GM11168 (cell line): Measurements from ENCODE around the gene FAM216B.
"Not testable (repeated sequence)": the region's sequence is repeated elsewhere in the genome, so short reads cannot be mapped to it uniquely, and the experiment has no call there.

ENCODE experiments used
- in situ Hi-C: fragments of 300-500 bp; cut with MboI; formaldehyde crosslinking; loops from one replicate; pipeline ENCODE4 v1.12.0; 2022; ENCODE audit warnings: low sequenced_read_pairs; ENCODE audit not compliant: unreplicated experiment

The FAM216B gene

DNA sequence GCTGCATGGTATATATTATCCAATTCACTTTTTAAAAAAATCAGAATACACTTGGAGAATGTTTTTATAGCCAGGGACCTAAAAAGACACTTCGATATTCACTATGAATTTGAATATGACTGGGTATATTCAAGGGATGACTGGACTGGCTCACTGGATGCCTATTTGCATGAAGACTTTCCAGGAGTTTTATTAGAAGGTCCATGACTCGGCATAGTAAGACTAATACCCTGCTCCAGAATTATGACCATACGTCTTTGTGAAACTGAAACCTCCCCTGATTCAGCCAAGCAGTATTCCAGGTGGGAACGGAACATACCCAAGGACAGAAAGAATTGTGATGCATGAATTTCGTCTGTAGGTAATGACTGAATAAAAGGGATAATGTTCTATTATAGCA is 3.9 kb upstream of the FAM216B start:
- in situ Hi-C loops: no loop called here

DNA sequence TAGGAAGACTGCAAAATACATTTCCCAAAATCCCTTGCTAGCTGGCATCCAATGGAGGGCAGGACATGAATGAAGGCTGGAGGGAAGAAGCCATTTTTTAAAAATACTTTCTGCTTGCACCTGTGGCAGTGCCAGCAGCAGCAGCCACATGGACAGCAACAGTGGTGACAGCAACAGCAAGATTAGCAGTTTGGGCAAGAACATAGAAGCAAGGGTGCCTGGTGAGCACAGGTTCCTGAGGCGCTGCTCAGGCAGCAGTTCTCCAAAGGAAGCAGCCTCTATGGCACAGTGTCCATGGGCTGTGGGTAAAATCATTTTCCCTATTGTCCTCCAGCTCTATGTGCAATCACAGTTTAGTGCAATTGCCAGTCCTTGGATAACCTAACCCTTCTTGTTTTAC is 1.3 kb upstream of the FAM216B start:
- in situ Hi-C loops: no loop called here

DNA sequence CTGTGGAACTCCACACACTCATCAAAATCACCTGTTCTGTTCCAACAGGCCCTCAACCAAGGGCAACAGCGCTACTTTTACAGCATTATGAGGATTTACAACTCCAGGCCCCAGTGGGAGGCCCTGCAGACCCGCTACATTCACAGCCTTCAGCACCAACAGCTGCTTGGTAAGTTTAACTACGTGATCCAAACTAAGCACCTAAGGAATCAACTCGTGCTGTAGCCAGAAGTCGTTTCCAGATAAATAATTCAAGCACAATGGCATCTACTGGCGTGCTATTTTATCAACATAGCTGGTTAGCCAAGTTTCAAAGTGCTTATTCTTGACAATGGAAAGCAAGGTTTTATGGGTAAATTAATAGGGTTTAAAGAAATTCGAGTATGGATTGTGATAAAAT is 5.3 kb downstream of the FAM216B start:
- in situ Hi-C loops: no loop called here

DNA sequence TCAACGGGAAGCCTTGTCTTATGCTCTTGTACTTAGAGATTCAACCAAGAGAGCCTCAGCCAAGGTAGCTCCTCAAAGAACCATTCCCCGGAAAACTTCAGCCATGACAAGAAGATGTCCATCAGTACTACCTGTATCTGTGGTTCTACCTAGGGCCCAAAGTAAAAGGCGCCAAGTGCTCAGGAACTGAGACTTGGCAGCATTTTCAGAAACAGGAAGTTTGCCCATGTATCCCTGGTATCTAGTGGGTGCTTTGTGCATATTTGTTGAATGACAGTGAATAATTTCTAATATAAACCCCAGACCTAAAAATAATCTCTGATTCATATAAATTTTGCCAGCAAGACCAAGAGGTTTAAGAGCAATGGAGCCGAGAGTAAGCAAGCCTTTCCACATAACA is 7.2 kb downstream of the FAM216B start:
- in situ Hi-C loops: no loop called here

DNA sequence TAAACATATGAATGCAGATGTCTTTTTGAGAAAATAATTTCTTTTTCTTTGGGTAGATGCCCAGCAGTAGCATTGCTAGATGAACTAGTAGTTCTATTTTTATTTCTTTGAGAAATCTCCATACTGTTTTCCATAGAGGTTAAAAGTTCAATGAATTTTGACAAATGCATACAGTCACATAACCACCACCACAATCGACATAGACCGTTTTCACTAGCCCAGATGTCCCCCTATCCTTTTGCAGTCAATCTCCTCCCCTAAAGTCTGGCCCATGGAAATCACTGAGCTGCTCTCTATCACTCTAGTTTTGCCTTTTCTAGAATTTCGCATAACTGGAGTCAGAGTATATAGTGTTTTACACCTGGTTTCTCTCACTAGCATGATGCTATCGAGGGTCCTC is 10.8 kb downstream of the FAM216B start:
- in situ Hi-C loops: no loop called here

DNA sequence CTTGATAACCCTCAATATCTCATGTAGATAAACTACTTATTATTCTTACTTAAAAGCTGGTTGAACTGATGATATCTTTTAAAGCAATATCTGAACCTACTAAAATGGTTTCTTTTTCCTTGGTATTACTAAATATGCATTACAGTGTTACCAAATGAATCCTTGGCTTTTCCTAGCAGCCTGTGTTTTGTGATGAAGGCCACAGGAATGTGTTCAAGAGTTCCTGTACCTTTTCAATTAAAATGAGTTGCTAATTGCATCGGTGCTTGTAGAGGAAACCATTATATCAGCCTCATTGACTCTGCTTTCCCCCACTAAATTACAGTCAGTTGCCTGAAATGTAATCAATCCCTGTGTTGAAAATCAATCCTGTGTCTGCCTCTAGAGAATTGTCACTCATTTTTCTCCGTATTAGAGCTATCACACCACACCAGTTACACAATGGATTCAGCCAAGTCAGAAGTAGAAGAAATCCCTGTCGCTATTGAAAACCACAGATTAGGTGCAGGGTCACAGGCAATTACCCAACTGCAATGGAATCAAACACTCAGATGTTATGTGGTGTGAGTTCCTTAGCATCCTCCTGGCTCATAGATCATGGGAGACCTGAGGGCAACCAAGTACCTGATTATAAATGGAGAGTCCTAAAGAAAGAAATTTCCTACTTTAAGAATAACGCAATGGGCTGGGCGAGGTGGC is 13.3 kb downstream of the FAM216B start:
- in situ Hi-C loops: no loop called here

DNA sequence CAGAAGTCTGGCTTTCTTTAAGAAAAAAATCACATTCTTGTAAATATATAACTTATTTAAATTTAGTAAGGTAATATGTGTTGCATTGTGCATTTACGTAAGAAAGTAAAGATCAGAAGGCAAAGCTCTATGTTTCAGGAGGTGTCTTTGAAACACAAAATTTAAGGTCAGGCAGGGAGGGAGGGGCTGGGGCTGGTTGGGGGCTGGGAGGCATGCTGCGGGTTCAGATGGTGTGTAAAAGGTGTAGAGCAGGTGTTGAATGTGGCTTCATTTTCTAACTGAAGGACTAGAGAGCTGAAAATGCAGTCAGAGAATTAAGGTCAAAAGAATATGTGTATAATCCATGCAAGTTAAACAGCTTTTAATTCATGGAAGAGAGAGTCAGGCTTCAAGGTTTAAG is 14.3 kb downstream of the FAM216B start:
- in situ Hi-C loops: no loop called here

DNA sequence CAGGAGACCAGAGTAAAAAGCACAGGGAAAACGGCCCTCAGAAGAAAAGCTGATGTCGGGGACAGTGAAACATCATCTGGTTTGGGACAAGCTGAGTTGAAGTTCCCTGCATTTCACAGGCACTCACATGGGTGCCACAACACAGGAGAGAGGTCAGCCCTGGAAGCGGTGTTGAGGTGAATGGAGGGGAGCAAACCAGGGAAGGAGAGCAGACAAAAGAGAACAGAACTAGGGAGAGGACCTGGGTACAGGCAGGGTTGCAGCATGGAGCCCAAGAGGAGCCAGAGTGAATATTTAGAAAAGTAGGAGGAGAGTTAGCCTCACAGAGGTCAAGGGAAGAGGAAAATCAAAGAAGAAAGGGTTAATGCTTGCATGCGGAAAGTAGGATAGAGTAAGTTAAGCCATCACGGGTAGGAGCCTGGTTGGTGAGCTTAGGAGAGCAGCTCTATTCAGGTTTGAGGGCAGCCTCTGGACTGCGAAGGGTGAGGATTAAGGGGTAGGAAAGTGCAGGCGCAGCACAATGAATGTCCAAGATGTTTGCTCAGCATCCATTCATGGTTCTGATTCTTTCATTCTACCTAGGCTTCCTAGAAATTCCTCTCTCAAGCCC is 15.5 kb downstream of the FAM216B start:
- in situ Hi-C loops: no loop called here

DNA sequence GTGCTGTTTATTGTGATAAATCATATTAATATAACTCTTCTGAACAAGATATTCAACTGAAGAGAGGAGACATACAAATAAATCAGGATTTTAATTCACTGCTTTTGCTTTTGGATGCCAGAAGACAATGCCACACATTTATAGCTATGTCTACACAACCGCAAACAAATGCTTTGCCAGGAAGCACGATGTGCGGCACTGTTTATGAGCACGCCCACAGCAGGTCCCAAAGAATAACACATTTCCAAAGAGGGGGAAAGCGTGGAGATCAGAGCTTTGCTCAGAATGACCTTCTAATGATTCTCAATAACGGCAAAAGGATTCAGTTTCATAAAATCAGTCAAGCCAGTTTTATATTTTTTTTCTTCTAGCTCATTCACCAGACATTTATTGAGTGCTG is 16.7 kb downstream of the FAM216B start:
- in situ Hi-C loops: no loop called here

DNA sequence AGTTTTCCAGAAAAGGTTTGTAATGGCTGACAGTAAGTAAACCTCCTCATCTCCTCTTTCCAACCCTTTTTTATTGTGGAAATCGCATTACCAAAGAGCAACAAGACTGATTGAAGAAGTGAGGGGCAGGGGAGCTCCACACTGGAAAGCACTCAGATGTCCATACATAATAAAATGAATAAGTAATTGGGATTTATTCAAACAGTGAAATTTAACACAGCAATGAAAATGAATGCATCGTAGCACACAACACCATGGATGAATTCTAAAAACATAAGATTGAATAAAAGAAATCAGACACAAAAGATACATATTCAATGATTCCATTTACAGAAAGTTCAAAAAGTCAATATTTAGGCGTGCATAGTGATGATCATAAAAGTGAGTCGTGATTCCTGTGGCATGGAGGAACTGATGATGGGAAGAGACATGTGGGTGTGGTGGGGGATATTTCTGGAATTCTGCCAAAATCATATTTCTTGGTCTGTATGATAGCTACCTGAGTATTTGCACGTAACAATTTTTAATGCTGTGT is 18.8 kb downstream of the FAM216B start:
- in situ Hi-C loops: no loop called here

DNA sequence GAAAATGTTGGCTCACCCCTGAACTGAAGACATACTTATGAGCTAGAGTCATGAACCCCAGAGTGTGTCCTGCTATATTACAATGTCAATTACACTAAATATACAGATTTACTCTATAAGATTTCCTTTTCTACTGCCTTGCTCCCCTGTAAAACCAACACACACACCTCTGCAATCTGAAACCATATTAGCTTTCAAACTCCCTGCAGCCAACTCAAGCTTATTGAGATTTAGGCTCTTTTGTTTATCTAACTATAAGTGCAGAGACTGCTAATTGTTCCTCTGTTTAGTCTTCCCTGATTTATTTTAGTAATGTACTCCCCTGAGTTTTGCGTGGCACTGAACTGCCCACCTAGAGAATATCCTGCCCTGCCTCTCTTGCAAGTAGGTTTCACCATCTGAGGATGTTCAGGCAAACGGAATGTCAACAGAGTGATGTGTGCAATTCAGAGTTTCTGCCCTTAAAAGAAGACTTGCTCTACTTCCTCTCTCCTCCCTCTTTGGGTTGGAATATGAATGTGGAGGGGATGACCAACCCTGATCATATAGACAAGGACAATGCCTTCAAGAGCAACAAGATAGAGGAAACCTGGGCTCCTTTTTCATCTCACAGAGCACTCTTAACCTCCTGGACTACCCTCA is 22.3 kb downstream of the FAM216B start:
- in situ Hi-C loops: no loop called here

DNA sequence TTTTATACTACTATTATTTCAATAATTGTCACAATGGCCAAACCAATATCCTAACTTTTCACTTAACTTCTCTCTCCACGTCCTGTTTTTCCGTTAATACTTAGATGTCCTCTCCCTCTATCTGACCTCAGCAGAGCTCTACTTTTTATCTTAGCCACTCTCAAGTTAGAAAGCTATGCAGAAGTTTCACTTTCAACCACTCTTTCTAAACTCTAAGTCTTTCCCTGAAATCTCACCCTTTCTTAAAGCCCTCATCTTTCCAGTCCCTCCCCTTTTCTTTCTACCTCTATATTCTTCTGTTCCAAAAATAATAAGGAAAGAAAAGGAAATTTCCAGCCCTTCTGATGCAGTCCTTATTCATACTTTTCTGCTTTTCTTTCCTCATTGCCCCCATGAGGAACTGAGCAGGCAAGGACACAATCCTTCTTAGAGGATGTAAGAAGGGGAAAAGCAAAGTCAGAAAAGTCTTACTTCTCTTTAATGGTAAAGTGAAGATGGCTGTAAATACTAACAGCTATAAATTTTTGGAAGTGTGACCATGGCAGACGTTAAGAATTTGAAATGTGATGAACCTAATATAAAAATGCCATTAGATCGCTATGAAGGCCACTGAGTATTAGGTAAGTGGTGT is 23.0 kb downstream of the FAM216B start:
- in situ Hi-C loops: no loop called here

DNA sequence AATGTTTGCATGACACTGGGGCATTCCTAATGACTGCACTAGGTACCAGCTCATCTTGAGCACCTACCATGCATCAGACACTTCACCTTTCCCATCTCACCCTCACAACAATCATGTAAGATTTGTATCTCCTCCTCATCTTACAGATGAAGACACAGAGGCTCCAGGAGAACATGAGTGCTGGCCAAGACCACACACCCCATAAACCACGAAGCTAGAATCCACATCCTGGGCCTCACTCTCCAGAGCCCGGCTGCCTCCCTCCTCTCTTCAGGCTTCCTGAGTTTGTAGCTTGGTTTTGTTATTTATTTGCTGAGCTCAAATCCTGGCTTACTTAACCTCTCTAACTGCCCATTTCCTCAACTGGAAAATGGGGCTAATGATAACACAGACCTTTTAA is 25.9 kb downstream of the FAM216B start:
- in situ Hi-C loops: no loop called here

DNA sequence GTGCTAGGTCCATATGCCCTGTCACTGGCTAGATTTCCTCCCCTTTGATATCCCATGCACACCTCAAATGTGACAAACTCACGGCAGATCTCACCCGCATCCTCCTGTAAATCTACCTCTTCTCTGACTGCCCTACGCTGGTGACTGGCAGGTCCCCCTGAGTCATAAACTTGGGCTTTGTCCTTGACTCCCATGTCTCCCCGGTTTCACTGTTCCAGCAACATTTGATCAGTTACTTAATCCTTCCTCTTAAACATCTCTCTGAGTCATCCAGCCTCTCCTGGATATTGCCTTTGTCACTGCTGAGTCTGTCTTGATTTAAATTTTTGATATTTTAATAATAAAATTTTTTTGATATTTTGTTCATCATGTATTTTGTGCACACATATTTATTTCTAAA is 26.5 kb downstream of the FAM216B start:
- in situ Hi-C loops: no loop called here

DNA sequence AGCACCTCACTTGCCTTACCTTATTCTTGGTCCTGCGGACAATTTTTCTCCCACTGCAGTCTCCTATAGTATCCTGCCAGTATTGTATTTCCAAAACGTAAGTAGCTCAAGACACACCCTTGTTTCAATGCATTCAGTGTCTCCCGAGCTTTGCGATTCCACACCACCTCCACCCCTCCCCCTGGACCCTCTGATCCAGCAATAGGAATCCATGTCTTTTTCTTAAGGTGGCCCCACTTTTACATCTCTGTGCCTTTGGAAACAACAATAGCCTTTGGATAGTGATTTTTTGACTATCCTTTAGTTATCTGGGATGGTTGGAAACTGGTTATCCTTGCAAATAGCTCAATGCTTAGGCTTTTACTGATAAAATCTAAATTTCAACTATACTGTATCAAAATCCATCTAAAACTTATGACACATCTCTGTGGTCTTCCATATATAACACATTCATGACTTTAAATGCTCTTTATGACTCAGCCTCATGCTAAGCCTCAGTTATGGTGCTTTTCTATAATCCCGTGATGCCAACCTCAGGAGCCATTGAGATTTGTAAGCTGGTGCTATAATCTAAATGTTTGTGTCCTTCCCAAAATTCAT is 27.1 kb downstream of the FAM216B start:
- in situ Hi-C loops: no loop called here

DNA sequence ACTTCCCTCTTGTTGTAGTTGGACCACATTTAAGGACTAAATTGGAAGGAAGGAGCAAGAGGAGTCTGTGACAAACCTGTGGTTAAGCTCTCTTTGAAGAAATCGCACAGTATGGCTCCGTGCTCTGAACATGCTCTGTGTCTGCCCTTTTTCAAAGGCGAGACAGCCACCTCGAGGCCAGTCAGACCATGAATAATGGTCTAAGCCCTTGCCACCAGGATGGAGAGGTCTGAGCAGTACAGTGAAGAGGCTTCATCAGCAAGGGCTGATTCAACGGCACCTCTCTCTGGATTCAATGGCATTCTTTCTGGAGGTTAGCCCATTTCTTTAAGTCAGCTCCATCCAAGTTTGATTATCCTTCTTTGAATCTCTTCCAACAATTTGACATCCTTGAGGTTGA is 30.9 kb downstream of the FAM216B start:
- in situ Hi-C loops: no loop called here

DNA sequence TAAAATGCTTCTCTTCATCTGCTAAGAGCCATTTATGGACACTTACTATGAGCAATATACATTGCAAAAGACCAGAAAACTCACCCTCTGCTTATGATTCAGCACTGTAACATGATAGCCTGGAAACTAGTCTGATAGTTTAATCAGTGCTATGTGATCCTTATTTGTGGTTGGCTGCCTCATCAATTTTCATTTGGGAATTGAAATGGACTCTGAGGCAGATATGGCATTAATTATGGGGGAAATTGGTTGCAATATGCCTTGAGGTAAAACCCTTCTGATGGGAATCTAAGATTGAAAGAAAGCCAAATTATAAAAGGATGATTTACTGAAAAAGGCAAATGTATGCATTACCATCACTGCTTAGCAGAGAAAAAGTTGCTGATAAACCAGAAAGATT is 33.5 kb downstream of the FAM216B start:
- in situ Hi-C loops: no loop called here

DNA sequence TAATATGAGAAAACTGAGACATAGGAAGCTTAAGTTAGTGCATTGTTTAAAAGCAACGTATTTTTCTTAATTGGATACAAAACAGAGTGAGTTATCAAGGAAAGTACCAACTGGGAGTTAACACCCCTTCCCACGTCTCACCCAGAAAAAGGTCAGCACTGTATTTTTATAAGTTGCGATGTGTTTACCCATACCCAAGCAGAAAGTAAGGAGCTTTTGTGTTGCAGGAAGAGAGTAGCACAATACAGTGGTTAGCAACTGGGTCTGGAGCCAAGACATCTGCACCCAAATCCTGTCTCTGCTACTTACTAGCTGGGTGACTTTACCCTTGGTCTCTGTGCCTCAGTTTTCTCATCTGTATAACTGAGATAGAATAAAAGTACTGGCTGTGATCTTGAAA is 34.3 kb downstream of the FAM216B start:
- in situ Hi-C loops: no loop called here

DNA sequence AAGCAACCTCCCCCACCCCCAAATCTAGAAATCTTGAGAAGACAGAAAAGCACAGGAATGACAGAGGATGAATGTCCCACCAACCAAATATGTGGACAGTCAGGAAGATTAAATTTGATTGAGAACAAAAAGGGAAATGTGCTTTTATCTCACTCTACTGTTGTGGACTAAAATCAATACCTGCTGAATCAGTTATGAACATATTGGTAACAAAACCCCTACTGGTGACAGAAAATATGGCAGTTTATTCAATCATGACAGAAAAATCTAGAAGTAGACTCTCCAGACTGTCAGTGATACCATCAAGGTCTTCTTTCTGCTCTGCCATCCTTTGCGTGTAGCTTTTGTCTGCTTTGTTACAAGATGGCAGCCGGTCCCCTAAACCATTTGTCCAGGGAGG is 35.2 kb downstream of the FAM216B start:
- in situ Hi-C loops: no loop called here

DNA sequence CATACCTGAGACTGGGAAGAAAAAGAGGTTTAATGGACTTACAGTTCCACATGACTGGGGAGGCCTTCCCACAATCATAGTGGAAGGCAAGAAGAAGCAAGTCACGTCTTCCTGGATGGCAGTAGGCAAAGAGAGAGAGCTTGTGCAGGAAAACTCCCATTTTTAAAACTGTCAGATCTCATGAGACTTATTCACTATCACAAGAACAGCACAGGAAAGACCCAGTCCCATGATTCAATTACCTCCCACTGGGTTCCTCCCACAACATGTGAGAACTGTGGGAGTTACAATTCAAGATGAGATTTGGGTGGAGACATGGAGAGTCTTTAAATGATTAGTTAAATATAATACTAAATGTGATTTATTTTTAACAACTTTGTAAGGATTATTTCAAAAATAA is 38.3 kb downstream of the FAM216B start:
- in situ Hi-C loops: not testable (repeated sequence)

DNA sequence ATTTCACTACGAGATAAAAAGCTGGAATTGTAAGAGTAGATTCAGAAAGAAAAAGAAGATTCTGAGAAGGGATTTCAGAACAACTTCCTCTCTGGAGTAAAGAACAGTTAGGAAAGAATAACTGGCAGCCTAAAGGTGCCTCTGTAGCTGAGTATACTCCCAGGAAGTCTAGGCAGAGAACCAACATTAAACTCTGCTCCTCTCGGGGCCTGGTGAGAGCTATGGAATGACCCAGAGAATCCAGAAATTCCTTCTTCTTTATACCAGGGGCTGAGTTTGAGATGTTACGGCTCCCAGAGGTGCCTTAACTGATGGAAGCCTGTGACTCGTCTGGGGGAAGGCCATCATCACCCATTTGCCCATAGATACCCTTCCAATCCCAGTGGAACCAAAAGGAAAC is 39.1 kb downstream of the FAM216B start:
- in situ Hi-C loops: no loop called here
